Glomerular endothelial cell (primary cell): Measurements from ENCODE around the gene TDRD7. TPM values are rescaled to one million over a fixed set of nuclear protein-coding genes. Genes with fewer than 3 reads are reported as not detected.

ENCODE experiments used
- DNase-seq: peaks from one replicate; pipeline ENCODE4 v3.0.0-alpha.2; 2011; ENCODE audit warnings: low read depth, low spot score; ENCODE audit errors: extremely low read depth
- total RNA-seq: library from RNA; depleted of rRNA; stranded (reverse); fragments of >200 nt; gene quantifications from 2 replicates; pipeline ENCODE4 v1.2.3, GENCODE V29; 2015

The TDRD7 gene
- total RNA-seq, 1 donor from 2014 or later = 13.5 TPM

DNA sequence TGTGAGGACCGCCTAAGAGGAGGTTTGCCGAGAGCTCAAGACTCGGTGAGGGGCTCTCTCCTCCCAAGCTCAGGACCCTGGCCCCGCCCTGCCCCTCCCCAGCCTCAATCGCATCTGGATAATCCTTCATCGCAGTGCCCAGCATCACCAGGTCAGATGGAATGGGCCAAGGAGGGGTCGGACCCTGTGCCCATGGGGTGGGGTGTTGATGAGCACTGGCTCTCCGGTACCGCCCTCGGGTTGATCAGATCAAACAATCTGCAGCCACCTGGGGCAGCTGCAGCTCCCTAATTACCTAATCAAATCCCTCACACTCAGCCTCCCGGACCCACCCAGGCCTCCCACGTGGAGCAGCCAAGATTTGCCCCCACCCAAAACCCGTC lies 24.4 kb upstream of the TDRD7 start:
- no peak for DNase-seq

DNA sequence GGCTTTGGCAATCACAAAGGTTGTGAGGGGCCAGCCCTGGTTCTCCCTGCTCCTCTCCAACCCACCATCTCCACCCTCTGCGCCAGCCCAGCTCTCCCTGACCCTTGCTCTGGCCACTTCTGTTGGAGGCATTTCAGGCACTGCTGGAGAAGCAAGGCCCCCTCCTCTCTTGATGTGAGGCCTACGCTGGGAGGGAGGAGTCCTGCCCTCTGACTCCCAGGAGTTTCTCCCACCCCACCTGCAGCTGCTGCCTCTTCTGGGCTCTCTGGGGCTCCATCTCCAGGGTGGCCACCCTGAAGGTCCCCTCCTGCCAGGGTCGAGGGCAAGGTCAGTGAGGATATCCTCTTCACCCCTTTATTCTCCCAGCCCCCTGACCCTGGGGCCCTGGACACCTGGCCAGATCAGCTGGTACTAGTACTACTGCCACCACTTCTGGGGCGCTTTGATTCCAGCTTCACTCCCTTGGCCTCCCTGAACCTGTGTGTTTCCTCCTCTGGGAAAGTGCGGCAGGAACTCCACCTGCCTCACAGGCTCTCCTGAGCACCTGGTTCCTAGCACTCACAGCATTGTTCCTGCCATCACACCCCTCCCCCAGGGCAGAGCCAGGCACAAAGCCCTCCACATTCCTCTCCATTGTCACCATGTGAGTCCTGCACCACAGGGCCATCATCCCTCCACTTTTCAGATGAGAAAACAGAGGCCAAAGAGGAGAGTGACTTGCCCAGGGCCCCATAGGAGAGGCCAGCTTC lies 23.8 kb upstream of the TDRD7 start:
- no peak for DNase-seq

DNA sequence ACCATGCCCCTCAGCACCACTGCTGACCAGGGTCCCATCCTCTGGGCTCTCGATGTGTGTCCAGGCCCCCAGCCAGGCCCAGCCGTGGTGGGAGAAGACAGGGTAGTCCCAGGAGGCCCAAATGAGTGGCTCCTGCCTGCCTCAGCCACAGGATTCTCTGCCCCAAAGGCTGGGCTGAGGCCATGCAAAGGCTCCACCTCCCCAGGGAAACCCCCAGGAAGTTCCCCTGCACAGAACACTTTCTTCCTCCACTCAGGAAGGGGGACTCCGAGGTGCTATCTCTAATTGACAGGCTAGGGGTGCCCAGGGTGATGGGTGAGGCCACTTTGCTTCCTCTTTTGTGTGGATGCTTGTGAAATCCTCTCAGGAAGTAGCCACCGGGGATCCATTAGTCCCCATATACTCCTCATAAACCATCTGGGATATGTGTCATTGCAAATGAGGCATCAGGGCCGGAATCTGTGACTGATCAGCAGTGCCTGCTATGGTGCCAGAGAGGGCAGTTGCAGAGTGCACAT lies 23.1 kb upstream of the TDRD7 start:
- no peak for DNase-seq

DNA sequence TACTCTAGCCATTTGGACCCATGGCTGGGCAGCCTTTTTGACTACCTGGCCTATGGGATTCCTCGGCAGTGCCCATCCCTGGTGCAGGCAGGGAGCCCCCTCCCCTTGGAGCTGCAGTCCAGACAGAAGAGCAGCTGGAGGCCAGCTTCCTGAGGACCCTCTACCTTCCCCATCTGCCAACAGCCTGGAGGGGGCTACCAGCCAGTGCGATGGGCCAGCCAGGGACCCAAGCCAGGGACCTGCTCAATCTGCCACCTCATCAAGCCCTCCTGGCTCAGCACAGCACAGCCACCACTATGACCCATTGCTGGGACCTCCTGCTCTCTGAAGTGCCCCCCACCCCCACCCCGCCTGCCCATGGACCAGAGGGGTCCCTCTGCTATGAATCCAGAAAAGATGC lies 22.6 kb upstream of the TDRD7 start:
- DNase-seq = no peak

DNA sequence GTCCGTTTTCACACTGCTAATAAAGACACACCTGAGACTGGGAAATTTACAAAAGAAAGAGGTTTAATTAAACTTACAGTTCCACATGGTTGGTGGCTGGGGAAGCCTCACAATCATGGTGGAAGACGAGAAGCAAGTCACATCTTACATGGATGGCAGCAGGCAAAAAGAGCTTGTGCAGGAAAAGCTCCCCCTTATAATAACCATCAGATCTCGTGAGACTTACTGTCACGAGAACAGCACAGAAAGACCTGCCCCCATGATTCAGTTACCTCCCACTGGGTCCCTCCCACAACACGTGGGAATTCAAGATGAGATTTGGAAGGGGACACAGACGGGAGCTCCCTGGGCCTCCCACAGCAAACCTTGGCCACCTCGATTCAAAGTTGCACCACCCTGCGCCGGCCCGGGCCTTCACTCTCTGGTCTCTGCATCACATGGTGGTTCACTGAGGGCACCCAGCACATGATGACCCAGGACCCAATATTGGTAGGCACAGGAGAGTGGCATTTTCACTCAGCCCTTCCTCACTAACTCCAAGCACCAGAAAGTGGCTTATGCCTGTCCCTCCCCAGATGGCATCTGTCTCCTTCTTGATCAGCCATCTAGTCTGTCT lies 21.0 kb upstream of the TDRD7 start:
- DNase-seq = no peak

GRCh38 chr9:97394881-97395280 lies 17.0 kb upstream of the TDRD7 start:
- no peak for DNase-seq

DNA sequence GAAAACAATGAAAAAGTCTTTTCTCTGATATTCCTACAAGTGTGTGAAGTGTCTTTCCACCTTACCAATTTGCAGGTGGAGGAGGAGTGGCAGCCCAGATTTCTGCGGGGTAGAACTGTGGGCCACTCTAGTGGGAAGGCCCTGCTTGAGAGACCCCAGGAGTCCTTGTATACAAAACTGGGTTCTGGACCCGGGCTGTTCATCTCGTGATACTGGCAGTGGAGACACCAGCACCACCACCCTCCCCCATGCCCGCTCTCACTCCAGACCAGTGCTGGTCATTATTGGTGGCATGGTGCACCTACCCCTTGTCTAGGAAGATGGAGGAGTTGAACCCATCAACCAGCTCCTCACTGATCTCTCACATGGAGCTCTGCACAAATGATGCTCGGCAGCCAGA lies 16.2 kb upstream of the TDRD7 start:
- DNase-seq = no peak

- DNase-seq = no peak
Measured at GRCh38 chr9:97396256-97396655, 15.6 kb upstream of the TDRD7 start.

DNA sequence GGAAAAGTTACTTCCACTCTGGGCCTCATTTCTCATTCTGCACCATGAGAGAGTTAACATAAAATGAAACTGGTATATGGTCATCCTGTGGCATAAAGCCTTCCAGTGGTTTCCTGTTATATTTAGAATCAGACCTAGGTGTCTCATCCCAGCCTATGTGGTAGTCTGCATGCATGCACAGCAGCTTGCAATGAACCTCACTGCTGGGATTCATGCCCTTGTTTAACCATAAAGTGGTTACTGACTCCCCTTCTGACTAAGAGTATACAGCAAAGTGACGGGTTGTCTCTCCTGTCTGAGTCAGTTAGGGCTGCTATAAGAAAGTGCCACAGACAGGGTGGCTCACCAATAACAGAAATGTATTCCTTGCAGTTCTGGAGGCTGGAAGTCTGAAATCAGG lies 14.7 kb upstream of the TDRD7 start:
- no peak for DNase-seq

DNA sequence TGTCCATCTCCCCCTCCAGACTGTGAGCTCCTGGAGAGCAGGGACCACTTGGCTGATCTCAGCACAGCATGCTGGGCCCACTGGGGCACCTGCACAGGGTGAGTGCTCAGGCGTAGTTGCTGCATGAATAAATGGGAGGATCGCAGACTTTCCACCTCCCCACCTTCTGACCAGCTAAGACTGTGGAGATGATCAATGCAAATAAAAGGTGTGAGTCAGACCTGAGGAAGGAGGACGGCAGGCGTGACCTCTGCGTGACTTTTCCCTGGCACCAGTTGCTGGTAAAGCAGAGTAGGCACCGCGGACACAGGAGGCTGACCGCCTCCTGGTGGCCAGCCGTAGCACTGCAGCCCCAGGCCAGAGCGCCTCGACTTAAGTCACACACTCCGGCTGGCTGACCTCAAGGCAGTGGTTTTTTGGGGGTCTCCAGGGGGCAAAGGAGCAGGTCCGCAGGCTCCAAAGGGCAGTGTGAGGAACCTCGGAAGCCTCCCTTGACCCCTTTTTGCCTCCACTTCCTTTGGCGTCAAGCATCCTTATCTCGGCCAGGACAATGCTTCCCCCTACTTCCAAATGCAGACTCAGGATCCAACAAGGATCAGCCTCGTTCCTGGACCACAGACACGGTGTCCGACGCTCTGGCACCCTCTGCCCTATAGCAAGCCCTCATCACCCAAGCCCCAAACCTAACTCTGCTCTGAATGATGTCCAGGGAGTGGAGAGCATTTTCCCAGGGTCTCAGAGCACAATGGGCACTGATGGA lies 12.7 kb upstream of the TDRD7 start:
- no peak for DNase-seq

DNA sequence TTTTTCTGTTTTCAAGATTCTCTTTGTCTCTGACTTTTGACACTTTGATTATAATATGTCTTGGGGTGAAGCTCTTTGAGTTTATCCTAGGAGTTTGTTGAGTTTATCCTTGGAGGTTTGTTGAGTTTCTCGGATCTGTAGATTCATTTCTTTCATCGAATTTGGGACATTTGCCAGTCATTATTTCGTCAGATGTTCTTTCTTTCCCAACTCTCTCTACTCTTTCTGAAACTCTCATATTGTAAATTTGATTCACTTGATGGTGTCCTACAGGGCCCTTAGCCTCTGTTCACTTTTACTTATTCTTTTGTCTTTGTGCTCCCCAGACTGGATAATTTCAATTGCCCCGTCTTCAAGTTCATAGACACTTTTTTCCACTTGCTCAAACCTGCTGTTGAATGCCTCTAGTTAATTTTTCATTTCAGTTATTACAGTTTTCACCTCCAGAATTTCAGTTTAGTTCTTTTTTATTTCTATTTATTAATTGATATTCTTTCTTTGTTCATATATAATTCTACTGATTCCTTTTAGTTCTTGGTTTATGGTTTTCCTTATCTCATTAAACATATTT lies 8.1 kb upstream of the TDRD7 start:
- no peak for DNase-seq

DNA sequence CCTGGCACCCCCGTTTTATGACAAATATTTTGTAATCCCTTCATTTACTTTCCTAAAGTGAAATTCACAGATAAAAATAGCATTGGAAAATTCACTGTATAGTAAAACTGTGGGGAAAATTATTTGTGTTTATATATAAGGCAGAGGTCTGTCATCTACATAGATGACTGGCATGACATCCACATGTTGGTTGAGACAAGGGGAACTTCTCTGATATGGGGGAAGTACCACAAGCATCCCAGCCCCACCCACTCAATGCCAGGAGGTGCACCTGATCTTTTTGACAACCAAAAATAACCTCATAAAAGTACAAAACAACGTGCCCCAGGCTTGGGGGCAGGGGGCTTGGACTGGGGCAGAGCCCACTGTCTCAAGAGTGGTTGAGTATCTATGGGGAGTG lies 6.3 kb upstream of the TDRD7 start:
- DNase-seq = no peak

- no peak for DNase-seq
Measured at GRCh38 chr9:97406620-97407177, 5.2 kb upstream of the TDRD7 start.

GRCh38 chr9:97408562-97408961 lies 3.3 kb upstream of the TDRD7 start:
- no peak for DNase-seq

- DNase-seq = no peak
Measured at GRCh38 chr9:97411440-97411788, 482 bp upstream of the TDRD7 start.

DNA sequence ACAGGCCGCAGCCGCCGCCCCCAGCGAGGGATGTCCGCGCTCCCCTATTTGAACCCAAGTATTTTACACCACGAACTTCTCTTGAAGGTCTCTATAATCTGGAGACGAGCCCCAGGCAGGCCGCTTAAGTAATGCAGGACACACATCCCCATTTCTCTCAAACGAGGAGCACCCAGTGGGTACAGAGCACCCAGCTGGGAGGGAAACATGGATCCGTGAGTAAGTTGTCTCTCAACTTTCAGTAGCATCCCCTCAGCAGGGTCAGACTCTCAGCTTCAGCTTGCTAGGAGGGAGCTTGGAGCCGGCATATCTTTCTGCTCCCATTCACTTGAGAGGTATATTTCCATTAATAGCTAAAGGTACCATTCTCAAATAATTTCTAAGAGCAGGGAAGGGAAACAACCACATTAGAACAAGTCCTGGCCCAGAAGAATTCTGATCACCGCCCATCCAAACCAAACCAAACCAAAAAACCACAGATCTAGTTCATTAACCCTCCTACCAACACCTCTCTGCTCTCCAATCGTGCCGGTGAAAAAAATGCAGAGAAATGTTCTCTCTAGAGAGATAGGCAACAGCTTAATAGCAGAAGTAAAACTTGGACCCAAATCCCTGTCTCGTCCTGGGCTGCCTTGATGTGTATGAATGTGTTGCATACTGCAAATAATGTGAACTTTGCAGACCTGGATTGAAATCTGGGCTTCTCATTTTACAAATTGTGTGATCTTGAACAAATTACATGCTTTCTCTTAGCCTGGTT lies 910 bp downstream of the TDRD7 start:
- DNase-seq = no peak

DNA sequence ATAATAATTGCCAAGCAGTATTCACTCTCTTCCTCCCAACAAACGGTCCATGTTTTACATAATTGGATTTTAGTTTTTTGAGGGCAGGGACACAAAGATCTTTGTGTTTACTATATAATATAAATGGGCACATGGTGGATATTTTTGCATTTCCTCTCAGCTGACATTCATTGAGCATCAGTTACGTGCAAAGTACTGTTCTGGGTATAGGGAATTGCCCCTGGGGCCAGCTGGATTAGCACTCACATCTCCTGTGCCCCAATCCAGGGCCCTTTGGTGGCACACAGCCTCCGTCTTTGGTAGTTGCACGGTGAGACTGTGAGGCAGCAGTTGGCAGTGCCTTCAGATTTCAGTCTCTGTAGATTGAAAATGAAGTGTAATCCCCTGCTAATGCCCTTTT lies 1.6 kb downstream of the TDRD7 start:
- no peak for DNase-seq

DNA sequence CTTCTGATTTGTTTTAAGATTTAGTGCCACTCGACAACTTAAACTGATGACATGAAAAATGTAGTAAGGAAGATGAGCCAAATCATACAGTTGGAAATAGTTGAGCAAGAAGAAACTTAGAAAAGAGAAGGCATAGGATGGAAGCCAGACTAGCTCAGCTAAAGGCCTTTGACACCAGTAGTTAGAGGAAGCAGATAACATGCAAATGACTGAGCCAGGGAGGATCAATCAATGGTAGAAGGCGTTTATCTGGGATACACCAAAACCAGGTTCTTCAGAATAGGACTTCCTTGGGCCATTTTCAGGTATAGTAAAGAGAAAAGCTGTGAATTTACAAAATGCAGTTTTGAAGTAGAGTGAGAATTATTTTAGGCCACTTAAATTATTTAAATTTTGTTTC lies 3.2 kb downstream of the TDRD7 start:
- DNase-seq = no peak

DNA sequence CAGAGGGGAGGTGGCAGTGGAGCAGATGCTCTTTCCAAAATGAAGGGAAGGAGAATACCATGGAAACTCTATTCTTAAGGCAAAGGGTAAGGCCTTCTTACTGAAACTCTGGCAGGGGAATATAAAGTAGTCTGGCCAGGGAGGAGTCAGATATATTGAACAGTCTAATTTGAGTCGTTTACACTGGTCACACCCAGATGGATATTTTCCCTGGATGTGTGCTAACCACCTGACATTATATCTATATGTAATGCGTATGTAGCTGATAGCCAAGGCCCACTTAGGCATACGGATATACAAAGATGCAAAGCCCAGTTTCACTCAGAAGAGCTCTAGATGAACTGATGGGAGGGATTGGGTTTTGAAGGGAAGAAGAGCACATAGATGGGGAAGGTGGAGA lies 7.0 kb downstream of the TDRD7 start:
- no peak for DNase-seq

DNA sequence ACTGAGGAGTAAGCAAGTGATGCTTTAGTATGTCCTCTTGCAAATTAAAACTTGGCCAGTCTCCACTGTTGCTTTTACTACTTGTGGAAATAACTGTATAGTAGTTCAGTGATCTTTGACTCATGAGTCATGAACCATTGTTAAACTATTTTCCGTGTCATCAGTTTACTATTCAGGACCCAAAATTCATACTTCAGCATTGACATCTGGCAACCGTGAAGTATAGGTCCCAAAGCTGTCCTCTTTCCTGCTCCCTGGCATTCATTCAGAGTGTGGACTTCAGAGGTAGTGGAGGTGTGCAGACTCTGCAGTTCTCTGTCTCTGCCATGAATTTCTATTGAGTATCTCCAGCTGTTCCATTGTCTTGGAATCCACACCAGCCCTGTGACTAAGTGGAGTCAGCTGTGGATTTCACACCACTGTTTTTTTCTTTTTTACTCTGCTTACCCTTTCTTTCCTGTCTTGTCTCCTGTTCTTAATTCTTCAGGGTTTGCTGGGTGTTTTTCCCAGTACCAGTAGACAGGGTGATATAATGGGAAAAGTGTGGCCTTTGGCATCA lies 7.5 kb downstream of the TDRD7 start:
- DNase-seq = peak; percentile 41
